Endothelial cell of hepatic sinusoid (primary cell): ENCODE measurements around the gene DYNLT2.

ENCODE experiments used
- in situ Hi-C: cut with HindIII; loops from 2 replicates; pipeline ENCODE4 v1.10.0; 2017; ENCODE audit warnings: low sequenced_read_pairs

Gene DYNLT2

GRCh38 chr6:169701954-169702839, 49.2 kb downstream of the DYNLT2 start, which contains the start of the genes C6orf120 and WDR27:
C6orf120 (plus strand) TSS chr6:169702126; CDS start chr6:169702460, 334 bp downstream.
WDR27 (minus strand) TSS chr6:169702029; CDS start chr6:169689005, 13,024 bp downstream.
- in situ Hi-C loops = no loop called here

- in situ Hi-C loops = no loop called here
Measured at GRCh38 chr6:169701311-169701953, 49.9 kb downstream of the DYNLT2 start.

GRCh38 chr6:169700296-169700695, 51.1 kb downstream of the DYNLT2 start:
- in situ Hi-C loops = no loop called here

- in situ Hi-C loops = loop anchor here (10.0 kb wide), 2 partner anchors 102 to 422 kb away; no protein-coding TSS in a partner anchor
Measured at GRCh38 chr6:169697115-169697514, 54.3 kb downstream of the DYNLT2 start.

- in situ Hi-C loops = loop anchor here (10.0 kb wide), 2 partner anchors 100 to 420 kb away; no protein-coding TSS in a partner anchor
Measured at GRCh38 chr6:169695131-169695530, 56.2 kb downstream of the DYNLT2 start.

- in situ Hi-C loops = loop anchor here (10.0 kb wide), 2 partner anchors 98 to 418 kb away; no protein-coding TSS in a partner anchor
Measured at GRCh38 chr6:169692516-169692915, 58.9 kb downstream of the DYNLT2 start.

- in situ Hi-C loops = loop anchor here (10.0 kb wide), 2 partner anchors 96 to 416 kb away; no protein-coding TSS in a partner anchor
Measured at GRCh38 chr6:169691260-169691659, 60.1 kb downstream of the DYNLT2 start.
